ENCODE results near the gene CD70. TPM values are rescaled to one million over a fixed set of nuclear protein-coding genes. Genes with fewer than 3 reads are reported as not detected.

The CD70 gene
- total and polyA plus RNA-seq, 7 donors, result 0.36 to 1.8 TPM; not detected in 5

- Histone ChIP-seq H3K27ac (no peak overlapping the region), H3K27me3 (peaks cover 0 to under 1% (median 0%) of the 10 kb centered on the region in 3 donors), H3K4me1 (no peaks in the 10 kb centered on the region), H3K4me3 (no peak overlapping the region), H3K9me3 (no peaks in the 10 kb centered on the region), H3K36me3 (no peaks in the 10 kb centered on the region)
- intact Hi-C loops (cut with DNase I), result no loop called here
- TF ChIP-seq POLR2A (IDR thresholded peaks at IDR 0.05) (no peak), POLR2AphosphoS5 (IDR thresholded peaks at IDR 0.05) (no peak), EP300 (IDR thresholded peaks at IDR 0.05) (no peak)
- TF ChIP-seq, protein P1, sequence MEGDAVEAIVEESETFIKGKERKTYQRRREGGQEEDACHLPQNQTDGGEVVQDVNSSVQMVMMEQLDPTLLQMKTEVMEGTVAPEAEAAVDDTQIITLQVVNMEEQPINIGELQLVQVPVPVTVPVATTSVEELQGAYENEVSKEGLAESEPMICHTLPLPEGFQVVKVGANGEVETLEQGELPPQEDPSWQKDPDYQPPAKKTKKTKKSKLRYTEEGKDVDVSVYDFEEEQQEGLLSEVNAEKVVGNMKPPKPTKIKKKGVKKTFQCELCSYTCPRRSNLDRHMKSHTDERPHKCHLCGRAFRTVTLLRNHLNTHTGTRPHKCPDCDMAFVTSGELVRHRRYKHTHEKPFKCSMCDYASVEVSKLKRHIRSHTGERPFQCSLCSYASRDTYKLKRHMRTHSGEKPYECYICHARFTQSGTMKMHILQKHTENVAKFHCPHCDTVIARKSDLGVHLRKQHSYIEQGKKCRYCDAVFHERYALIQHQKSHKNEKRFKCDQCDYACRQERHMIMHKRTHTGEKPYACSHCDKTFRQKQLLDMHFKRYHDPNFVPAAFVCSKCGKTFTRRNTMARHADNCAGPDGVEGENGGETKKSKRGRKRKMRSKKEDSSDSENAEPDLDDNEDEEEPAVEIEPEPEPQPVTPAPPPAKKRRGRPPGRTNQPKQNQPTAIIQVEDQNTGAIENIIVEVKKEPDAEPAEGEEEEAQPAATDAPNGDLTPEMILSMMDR (IDR thresholded peaks at IDR 0.05), result no peak
- no peak for DNase-seq
- 14 to 43% methylated on average over 5 of the region's 5 CpGs for WGBS, 2 donors
These were observed 13.3 kb downstream of the CD70 start for GRCh38 chr19:6577476-6578125.

DNA sequence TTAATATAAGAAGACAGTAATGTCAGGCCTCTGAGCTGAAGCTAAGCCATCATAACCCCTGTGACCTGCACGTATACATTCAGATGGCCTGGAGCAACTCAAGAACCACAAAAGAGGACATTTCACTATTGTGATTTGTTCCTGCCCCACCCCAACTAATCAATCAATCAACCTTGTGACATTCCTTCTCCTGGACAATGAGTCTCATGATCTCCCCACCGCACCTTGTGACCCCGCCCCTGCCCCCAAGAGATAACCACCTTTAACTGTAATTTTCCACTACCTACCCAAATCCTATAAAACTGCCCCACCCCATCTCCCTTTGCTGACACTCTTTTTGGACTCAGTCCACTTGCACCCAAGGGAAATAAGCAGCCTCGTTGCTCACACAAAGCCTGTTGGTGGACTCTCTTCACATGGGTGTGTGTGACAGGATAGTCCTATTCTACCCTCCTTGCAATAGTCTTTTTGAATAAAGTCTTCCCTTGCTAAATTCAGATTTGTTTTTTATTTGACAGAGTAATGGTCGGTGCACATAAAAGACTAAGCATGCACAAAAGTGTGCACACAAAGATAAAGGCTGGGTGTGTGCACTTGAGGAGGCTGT, 14.0 kb downstream of the CD70 start:
- no peak overlapping the region for H3K27ac ChIP-seq
- no peak for DNase-seq
- intact Hi-C loops (cut with DNase I), result no loop called here
- no peak overlapping the region for H3K4me3 ChIP-seq
- peaks cover 0 to 3% (median 0%) of the 10 kb centered on the region in 4 donors for H3K9me3 ChIP-seq
- TF ChIP-seq, protein P1 (IDR thresholded peaks at IDR 0.05), result no peak
- TF ChIP-seq EP300 (IDR thresholded peaks at IDR 0.05), result no peak
- no peak for TF ChIP-seq POLR2AphosphoS5 (IDR thresholded peaks at IDR 0.05)
- TF ChIP-seq POLR2A (IDR thresholded peaks at IDR 0.05), result no peak
- H3K27me3 ChIP-seq, result peaks cover 0 to 7% (median 0%) of the 10 kb centered on the region in 3 donors
- WGBS, 2 donors, result 18 to 64% methylated on average over 5 of the region's 5 CpGs
- H3K36me3 ChIP-seq, result no peaks in the 10 kb centered on the region
- no peaks in the 10 kb centered on the region for H3K4me1 ChIP-seq

GRCh38 chr19:6573350-6573749, 17.6 kb downstream of the CD70 start:
- DNase-seq, result no peak
- WGBS, 2 donors, result 89 to 91% methylated on average over 1 of the region's 1 CpG
- Histone ChIP-seq H3K36me3 (no peaks in the 10 kb centered on the region), H3K4me1 (no peaks in the 10 kb centered on the region), H3K27ac (no peak overlapping the region), H3K4me3 (no peak overlapping the region), H3K27me3 (peaks cover 0 to 16% (median 0%) of the 10 kb centered on the region in 3 donors), H3K9me3 (peaks cover 0 to 10% (median 2%) of the 10 kb centered on the region in 4 donors)
- TF ChIP-seq POLR2AphosphoS5 (IDR thresholded peaks at IDR 0.05) (no peak), EP300 (IDR thresholded peaks at IDR 0.05) (no peak), POLR2A (IDR thresholded peaks at IDR 0.05) (no peak)
- TF ChIP-seq, protein P1 (IDR thresholded peaks at IDR 0.05), result no peak
- intact Hi-C loops (cut with DNase I), result no loop called here

GRCh38 chr19:6572217-6572616, 18.7 kb downstream of the CD70 start:
- 62 to 92% methylated on average over 4 of the region's 4 CpGs for WGBS, 2 donors
- Histone ChIP-seq H3K4me1 (no peaks in the 10 kb centered on the region), H3K4me3 (no peak overlapping the region), H3K36me3 (no peaks in the 10 kb centered on the region), H3K27ac (no peak overlapping the region), H3K9me3 (peaks cover 0 to 10% (median 2%) of the 10 kb centered on the region in 4 donors), H3K27me3 (peaks cover 0 to 16% (median 0%) of the 10 kb centered on the region in 3 donors)
- TF ChIP-seq, protein P1 (IDR thresholded peaks at IDR 0.05), result no peak
- no peak for TF ChIP-seq POLR2A (IDR thresholded peaks at IDR 0.05)
- no peak for TF ChIP-seq EP300 (IDR thresholded peaks at IDR 0.05)
- no peak for TF ChIP-seq POLR2AphosphoS5 (IDR thresholded peaks at IDR 0.05)
- intact Hi-C loops (cut with DNase I), result no loop called here
- peak; percentile 78 for DNase-seq
